ENCODE results near the gene ZNF821.
"Not testable (repeated sequence)": the region's sequence is repeated elsewhere in the genome, so short reads cannot be mapped to it uniquely, and the experiment has no call there.

The ZNF821 gene

GRCh38 chr16:71902656-71903365 lies 18.8 kb upstream of the ZNF821 start:
- no peak for DNase-seq

- no peak for DNase-seq
Observed at GRCh38 chr16:71899171-71899570, 15.2 kb upstream of the ZNF821 start.

GRCh38 chr16:71896764-71897368 lies 12.9 kb upstream of the ZNF821 start:
- no peak for DNase-seq

GRCh38 chr16:71895679-71896365 lies 11.8 kb upstream of the ZNF821 start:
- peak in 21 of 51 donors; percentile 30 to 79 (median 49) for DNase-seq

GRCh38 chr16:71894921-71895678 lies 11.1 kb upstream of the ZNF821 start, which contains the start of gene IST1:
IST1 (plus strand) TSS chr16:71895531; CDS start chr16:71915641, 20,110 bp downstream.
- peak; percentile 66 to 98 (median 95) for DNase-seq

- DNase-seq, result peak in 30 of 51 donors; percentile 8 to 70 (median 29)
Observed at GRCh38 chr16:71894229-71894920, 10.4 kb upstream of the ZNF821 start.

- no peak for DNase-seq
Observed at GRCh38 chr16:71893888-71894228, 9.9 kb upstream of the ZNF821 start.

GRCh38 chr16:71889147-71889546 lies 5.2 kb upstream of the ZNF821 start:
- no peak for DNase-seq

GRCh38 chr16:71885261-71885650 lies 1.3 kb upstream of the ZNF821 start:
- DNase-seq, result no peak

GRCh38 chr16:71883168-71883848 lies 674 bp downstream of the ZNF821 start:
- peak in 33 of 51 donors; percentile 3 to 75 (median 41) for DNase-seq

- DNase-seq, result peak in 29 of 51 donors; percentile 2 to 66 (median 25)
Observed at GRCh38 chr16:71882505-71883167, 1.3 kb downstream of the ZNF821 start.

GRCh38 chr16:71880176-71880575 lies 3.8 kb downstream of the ZNF821 start:
- no peak for DNase-seq

- DNase-seq, result no peak
Observed at GRCh38 chr16:71878911-71879310, 5.1 kb downstream of the ZNF821 start.

GRCh38 chr16:71873199-71873598 lies 10.8 kb downstream of the ZNF821 start:
- no peak for DNase-seq

- DNase-seq, result no peak
Observed at GRCh38 chr16:71870818-71871217, 13.2 kb downstream of the ZNF821 start.

- no peak for DNase-seq
Observed at GRCh38 chr16:71869089-71869488, 14.9 kb downstream of the ZNF821 start.

- no peak for DNase-seq
Observed at GRCh38 chr16:71867939-71868338, 16.0 kb downstream of the ZNF821 start.

- not testable (repeated sequence) for DNase-seq
Observed at GRCh38 chr16:71867175-71867574, 16.8 kb downstream of the ZNF821 start.

- no peak for DNase-seq
Observed at GRCh38 chr16:71865173-71865863, 18.7 kb downstream of the ZNF821 start.
